SKM-1 (cell line): ENCODE data around the gene EXOSC5.
A peak's percentile ranks its signal among the peaks of the same experiment; 100 is the strongest.
"Not testable (repeated sequence)": the region's sequence is repeated elsewhere in the genome, so short reads cannot be mapped to it uniquely, and the experiment has no call there.

Experiments
- DNase-seq: peaks from one replicate; lab custom pipeline; 2025; ENCODE audit not compliant: unreplicated experiment; lab: John Stamatoyannopoulos, UW

EXOSC5 gene

GRCh38 chr19:41397086-41398049 lies at the start of gene EXOSC5, which contains the start of gene BCKDHA:
EXOSC5 (minus strand) TSS chr19:41397359; CDS start chr19:41397328, 31 bp downstream.
BCKDHA (plus strand) TSS chr19:41397818; CDS start chr19:41397828, 10 bp downstream.
- DNase-seq: peak; percentile 98

DNA sequence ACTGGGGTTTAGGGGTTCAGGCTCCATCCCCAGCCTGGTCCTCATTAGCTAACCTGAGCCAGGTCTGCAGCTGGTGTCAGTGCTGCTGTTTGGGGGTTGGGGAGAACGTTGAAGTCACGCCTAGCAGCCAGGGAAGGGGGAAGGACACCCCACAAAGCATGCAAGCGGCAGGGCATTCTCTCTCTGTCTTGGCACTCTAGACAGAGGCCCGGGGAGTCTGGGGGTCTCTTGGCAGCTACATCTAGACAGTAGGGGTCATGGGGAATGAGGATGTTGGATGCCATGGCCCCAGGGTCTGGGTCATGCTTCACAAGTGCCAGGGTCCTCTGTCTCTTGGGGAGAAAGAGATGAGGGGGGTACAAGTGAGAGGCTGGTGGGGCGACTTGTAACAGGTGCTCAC lies 48.4 kb upstream of the EXOSC5 start:
- no peak for DNase-seq

GRCh38 chr19:41443813-41444455 lies 46.8 kb upstream of the EXOSC5 start:
- DNase-seq: no peak

DNA sequence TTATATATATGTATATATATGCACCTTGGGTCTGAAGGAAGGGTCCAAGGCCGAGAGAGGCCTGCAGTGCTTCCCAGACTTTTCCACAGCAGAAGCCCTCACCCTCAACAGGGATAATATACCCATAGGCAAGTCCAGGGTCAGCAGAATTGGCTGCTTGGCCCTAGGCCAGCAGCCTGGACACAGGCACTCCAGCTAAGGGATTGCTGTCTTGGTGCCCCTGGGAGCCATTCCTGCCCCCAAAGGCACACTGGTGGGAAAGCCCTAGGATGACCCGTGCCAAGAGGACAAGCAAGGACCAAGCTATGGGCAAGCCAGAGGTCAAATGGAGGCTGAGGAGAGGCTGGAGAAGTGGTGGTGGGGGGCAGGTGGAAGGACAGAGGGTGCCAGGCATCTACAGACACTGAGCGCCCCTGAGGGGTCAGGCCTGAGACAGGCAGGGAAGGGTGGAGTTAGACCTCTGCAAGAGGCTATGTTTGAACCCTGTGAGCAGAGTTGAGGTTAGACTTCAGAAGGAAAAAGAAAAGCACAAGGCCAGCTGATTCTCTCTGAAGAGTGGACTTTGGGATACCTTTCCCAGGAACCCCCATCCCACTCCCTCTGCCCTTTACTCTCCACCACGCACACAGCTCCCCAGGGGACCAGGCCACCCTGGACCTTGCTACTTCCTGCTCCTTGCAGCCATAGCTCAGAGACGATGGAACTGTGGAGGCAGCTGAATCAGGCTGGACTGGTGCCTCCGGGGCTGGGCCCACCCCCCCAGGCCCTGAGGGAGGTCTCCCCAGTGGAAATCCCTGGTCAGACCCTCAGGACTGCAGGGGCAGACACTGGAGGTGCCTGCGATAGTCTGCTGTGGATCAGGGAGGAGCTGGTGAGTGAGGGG lies 45.6 kb upstream of the EXOSC5 start, which contains the start of gene ERICH4:
ERICH4 (plus strand) TSS at position 684 of the 883 bp plus-strand sequence; CDS start at position 698, 14 bp downstream.
- DNase-seq: no peak

GRCh38 chr19:41441321-41441945 lies 44.3 kb upstream of the EXOSC5 start:
- no peak for DNase-seq

DNA sequence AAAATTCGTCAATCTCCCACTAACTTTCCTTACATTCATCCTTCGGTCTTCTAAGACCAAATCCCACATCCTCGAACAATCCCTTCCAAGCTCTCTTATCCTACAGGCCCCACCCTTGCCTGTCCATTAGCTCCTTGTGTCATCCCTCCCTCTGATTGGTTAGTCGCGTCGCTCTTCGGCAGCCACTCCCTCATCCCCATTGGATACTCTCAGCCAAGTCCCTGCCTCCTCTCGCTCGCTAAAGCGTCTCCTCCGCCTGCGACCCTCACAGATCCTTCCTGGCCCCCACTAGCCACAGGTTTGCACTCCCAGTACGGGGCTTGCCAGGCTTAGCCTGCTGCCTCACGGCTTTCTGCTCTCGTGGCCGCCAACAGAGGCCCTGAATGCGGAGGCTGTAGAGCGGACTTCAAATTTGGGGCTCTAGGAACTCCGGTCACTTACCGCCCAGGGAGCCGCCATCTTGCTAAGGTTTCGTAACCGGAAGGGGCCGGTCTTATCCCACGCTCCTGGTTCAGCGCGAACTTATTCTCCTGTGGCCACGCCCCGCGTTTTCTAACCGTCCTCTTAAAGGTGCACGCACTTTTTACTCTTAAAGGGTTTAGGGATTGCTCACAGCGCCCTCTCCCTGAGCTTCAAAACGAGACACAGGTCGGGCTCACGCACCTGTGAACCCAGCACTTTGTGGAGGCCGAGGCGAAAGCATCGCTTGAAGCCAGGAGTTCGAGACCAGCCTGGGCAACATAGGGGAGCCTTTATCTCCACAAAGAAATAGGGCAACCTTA lies 42.5 kb upstream of the EXOSC5 start, which contains the start of gene DMAC2:
DMAC2 (minus strand) TSS at position 472 of the 782 bp plus-strand sequence; CDS start at position 459, 13 bp downstream.
- DNase-seq: peak; percentile 96

GRCh38 chr19:41437944-41438574 lies 40.9 kb upstream of the EXOSC5 start:
- DNase-seq: no peak

DNA sequence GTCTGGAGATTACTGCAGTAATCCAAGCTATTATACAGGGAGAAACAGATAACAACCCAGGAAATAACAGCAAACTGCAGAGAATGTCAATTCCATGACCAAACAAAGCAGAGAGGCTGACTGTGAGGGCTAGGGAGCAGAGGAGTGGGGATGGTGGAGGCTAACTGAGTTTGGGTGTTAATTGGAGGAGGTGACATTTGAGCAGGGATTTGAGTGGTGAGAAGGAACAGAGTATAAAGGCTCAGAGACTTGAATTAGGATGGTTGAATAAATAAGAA lies 39.5 kb upstream of the EXOSC5 start:
- DNase-seq: no peak

DNA sequence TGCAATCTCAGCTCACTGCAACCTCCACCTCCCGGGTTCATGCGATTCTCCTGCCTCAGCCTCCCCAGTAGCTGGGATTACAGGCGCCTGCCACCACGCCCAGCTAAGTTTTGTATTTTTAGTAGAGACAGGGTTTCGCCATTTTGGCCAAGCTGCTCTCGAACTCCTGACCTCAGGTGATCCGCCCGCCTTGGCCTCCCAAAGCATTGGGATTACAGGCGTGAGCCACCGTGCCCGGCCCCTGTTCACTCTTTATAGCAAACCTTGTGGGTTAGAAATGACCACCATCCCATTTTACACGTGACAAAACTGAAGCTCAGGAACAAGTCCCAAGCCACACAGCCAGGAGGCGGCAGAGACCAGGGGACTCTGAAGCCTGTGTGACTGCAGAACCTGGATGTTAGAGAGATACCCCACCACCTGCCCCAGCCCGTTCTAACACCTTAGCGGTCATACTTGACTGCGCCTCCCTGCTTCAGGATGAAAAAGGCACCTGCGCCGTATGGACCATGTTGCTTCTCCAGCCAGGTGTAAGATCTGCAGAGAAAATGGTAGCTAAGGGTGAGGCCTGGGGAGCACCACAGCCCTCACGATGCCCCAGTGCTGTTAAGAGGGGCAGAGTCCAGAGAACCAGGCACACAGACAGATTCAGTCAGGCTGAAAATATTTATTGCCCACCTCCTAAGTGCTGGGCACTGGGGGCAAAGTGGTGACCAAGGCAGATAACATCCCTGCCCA lies 38.9 kb upstream of the EXOSC5 start:
- DNase-seq: no peak

DNA sequence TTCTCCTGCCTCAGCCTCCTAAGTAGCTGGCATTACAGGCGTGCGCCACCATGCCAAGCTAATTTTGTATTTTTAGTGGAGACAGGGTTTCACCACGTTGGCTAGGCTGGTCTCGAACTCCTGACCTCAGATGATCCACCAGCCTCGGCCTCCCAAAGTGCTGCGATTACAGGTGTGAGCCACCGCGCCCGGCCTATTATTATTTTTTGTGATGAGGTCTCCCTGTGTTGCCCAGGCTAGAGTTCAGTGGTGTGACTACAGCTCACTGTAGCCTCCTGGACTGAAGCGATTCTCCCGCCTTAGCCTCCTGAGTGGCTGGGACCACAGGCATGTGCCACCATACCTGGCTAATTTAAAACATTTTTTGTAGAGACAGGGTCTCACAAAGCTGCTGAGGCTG lies 38.2 kb upstream of the EXOSC5 start:
- DNase-seq: not testable (repeated sequence)

GRCh38 chr19:41434450-41434849 lies 37.3 kb upstream of the EXOSC5 start:
- no peak for DNase-seq

DNA sequence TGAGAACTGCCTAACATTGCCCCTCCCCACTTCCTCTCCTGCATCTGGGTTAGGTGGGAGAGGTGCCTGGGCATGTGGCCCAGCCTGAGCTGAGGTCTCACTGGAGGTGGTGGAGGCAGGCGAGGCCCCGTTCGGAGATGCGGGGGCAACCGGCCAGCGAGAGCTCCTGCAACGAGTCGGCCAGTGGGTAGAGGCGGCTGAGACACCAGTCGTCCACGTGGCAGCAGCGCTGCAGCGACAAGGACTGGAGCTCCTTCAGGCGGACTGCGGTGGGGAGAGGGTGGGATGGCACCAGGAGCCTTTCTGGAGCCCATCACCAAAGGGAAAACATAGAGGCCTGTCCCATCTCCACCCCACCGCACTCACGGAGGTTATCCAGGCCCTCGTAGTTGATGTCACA lies 36.0 kb upstream of the EXOSC5 start:
- no peak for DNase-seq

GRCh38 chr19:41431426-41432386 lies 34.5 kb upstream of the EXOSC5 start:
- DNase-seq: peak; percentile 41

GRCh38 chr19:41430922-41431321 lies 33.8 kb upstream of the EXOSC5 start:
- DNase-seq: no peak

DNA sequence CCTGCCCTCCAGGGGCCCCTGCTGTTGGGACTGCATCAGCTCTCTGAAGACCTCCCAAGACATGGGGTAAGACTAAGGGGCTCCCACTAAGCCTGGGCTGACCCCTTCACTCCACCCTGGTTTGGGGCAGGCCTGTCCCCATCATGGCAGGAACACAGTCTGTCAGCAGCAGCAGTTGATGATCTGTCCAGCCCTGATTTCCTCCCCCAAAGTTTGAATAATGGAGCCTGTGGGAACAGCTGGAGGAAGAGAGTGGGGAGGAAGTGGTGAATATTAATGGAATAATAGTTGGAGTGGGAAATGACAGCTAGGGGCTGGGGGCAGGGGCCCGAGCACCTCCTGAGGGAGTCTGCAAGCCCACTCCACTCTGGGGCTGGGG lies 31.3 kb upstream of the EXOSC5 start:
- no peak for DNase-seq

DNA sequence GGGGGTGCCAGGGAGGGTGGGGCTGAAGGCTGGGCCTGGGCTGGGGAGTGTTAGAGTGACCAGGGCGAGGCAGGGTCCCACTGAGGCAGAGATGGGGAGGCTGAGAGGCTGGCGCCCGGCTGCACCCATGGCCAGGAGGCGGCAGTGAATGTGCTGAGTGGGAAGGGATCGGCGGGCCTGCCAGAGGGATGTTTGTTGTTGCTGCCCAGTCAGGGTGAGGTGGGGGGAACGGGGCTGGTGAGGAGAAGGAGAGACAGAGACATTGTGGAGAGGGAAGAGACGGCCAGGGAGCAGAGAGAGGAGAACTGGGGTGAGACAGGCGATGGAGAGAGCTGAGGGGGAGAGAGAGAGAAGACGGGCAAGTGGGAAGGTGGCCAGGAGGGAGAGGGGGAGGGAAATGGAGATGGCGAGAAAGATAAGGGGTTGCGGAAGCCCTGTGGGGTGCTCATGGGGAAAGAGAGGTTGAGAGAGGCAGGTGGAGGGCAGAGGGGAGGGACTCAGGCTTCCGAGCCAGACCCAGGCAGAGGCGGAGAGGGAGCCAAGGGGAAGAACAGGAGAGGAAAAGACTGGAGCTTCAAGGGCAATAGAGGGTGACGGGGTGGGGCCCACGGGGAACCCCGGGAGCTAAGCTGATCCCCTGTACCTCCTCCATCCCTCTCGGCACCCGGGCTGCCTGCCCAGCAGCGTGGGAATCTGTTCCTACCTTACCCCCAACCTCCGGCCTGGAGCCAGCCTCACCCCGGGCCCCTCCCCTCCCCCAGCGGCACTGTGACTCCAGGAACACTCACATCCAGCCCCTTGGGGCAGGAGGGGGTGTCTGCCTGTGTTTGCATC lies 30.7 kb upstream of the EXOSC5 start:
- peak; percentile 59 for DNase-seq
